Naive thymus-derived CD8-positive, alpha-beta T cell (primary cell): ENCODE measurements around the gene LYPD1. TPM values are rescaled to one million over a fixed set of nuclear protein-coding genes. Genes with fewer than 3 reads are reported as not detected.

ENCODE experiments used
- ATAC-seq, 2 donors: fragments of 150-1000 bp; cut with Tn5 transposase in 1 of 2; sonication (Bioruptor Pico), chemical (Tn5 transposase) in 1 of 2; 1 replicate in 1 of 2; 2 replicates in 1 of 2; pipeline ENCODE4 v1.10.0; 2021; ENCODE audit warnings: mild to moderate bottlenecking in 2 of 2, moderate library complexity in 2 of 2
- POLR2A ChIA-PET: fragments of 350-600 bp; sonication (Branson Sonifier 250); formaldehyde crosslinking; loops from one replicate; lab custom pipeline; 2021; ENCODE audit warnings: antibody characterized with exemption; lab: Charles Lee
- DNase-seq, 10 donors: peaks; one replicate each; pipeline versions ENCODE4 v3.0.0 to v3.0.0-alpha.2; 2020 to 2022
- H3K27ac Mint-ChIP-seq, 10 donors: one replicate each; pipeline ENCODE4 v1.8.0; 2020 to 2022; ENCODE audit warnings: mild to moderate bottlenecking in 10 of 10, mixed read lengths in 10 of 10, moderate library complexity in 4 of 10, inconsistent platforms in 1 of 10
- H3K27me3 Mint-ChIP-seq, 5 donors: one replicate each; pipeline ENCODE4 v1.8.0; 2021 to 2022; ENCODE audit warnings: mixed read lengths in 5 of 5
- H3K36me3 Mint-ChIP-seq, 3 donors: one replicate each; pipeline ENCODE4 v1.8.0; 2020 to 2022; ENCODE audit warnings: mixed read lengths in 3 of 3, mild to moderate bottlenecking in 2 of 3, inconsistent platforms in 1 of 3
- H3K4me1 Mint-ChIP-seq, 4 donors: one replicate each; pipeline ENCODE4 v1.8.0; 2021 to 2022; ENCODE audit warnings: mixed read lengths in 4 of 4
- H3K4me3 Mint-ChIP-seq, 10 donors: one replicate each; pipeline ENCODE4 v1.8.0; 2020 to 2022; ENCODE audit warnings: mild to moderate bottlenecking in 10 of 10, mixed read lengths in 10 of 10, moderate library complexity in 6 of 10, inconsistent platforms in 1 of 10
- H3K9me3 Mint-ChIP-seq, 9 donors: one replicate each; pipeline ENCODE4 v1.8.0; 2020 to 2022; ENCODE audit warnings: mixed read lengths in 9 of 9, mild to moderate bottlenecking in 3 of 9, inconsistent platforms in 1 of 9, moderate library complexity in 1 of 9
- polyA plus RNA-seq, 3 donors: library from polyadenylated mRNA; unstranded; fragments of 300-500 nt; fragmentation: Illumina TruSeq; gene quantifications; one replicate each; pipeline ENCODE4 v1.2.3, GENCODE V29; 2021
- total RNA-seq, 8 experiments: library from RNA in 2 of 8; stranded (reverse) in 2 of 8; gene quantifications; one replicate each; pipeline ENCODE4 v1.2.3 and lab custom pipeline; 2021 to 2026

Gene LYPD1
- total and polyA plus RNA-seq, 5 experiments from 2014 or later, result not detected

DNA sequence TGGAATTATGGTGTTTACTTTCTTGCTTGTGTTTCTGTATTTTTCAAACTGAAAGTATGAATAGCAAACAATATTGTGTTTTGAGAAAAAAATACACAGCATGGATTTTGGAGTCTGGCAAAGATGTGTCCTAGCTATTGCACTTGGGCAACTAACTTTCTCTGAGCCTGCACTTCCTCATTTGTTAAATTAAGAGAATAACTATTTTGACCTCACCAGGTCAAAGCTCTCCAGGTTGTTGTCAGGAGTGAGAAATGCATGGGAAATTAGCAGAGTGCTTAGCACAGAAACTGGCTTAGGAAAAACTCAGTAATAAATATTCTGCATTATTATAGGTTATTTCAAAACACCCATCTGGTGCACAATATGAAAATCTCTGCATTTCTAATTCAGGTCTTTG lies 28.2 kb downstream of the LYPD1 start:
- H3K27me3 Mint-ChIP-seq, result peaks cover 0 to 17% (median 10%) of the 10 kb centered on the region in 5 donors
- H3K36me3 Mint-ChIP-seq, result no peaks in the 10 kb centered on the region
- H3K9me3 Mint-ChIP-seq, result no peaks in the 10 kb centered on the region
- H3K4me1 Mint-ChIP-seq, result no peaks in the 10 kb centered on the region
- DNase-seq, result no peak
- ATAC-seq, result no peak
- H3K27ac Mint-ChIP-seq, result no peak overlapping the region
- POLR2A ChIA-PET, result no interaction called here
- no peak overlapping the region for H3K4me3 Mint-ChIP-seq

DNA sequence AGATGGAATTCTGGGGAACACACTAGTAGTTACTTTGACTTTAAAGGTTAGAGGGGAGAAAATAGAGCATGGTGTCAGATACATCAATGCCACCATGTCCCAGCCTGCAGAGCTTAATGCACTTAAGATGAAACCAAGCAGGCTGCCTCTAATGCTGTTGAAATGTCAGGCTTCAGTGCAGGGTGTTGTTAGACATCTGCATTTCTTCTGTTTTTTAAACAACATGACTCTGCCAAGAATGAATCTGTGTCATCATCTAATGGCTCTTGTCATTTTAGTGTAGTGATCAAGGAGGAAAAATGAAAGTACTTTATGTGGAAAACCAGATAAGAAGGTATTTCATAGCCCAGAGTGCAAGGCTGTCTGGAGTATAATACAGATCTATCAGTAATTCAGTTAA lies 29.9 kb downstream of the LYPD1 start:
- DNase-seq, result no peak
- no peaks in the 10 kb centered on the region for H3K9me3 Mint-ChIP-seq
- no peaks in the 10 kb centered on the region for H3K4me1 Mint-ChIP-seq
- H3K36me3 Mint-ChIP-seq, result no peaks in the 10 kb centered on the region
- ATAC-seq, result no peak
- no peak overlapping the region for H3K4me3 Mint-ChIP-seq
- H3K27ac Mint-ChIP-seq, result no peak overlapping the region
- POLR2A ChIA-PET, result no interaction called here
- peaks cover 0 to 20% (median 2%) of the 10 kb centered on the region in 5 donors for H3K27me3 Mint-ChIP-seq

DNA sequence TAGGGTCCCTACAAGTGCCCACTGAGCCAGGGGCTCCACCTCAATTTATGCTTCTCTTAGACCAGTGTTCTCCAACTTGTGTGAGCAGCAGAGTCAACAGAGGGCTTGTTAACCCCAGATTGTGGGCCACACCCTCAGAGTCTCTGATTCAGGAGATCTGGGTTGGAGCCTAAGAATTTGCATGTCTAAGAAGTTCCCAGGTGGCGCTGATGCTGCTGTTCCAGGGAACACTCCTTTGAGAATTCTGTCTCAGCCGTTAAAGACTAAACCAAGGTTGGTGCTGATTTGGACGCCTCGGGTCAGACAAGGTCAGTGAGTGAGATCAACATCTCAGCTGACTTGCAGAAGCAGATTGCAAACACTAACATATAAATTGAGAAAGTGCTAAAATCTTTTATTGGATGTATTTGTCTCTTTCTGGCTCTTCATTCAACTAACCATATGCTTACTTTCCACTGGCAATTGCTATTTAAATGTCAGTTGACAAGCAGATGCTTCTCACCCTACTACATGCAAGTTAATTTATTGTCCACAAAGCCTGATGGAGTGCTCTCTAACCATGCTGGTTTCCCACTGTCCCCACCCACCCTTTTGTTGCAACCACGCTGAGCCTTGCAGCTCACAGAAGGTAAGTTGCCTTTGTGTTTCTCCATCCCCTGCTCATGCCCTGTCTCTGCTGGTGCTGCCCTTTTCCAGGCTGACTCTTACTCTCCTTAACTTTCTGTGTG lies 31.5 kb downstream of the LYPD1 start:
- Mint-ChIP-seq H3K4me1 (no peaks in the 10 kb centered on the region), H3K27ac (no peak overlapping the region), H3K9me3 (peaks cover 0 to 8% (median 0%) of the 10 kb centered on the region in 9 donors), H3K27me3 (peaks cover 0 to 17% (median 7%) of the 10 kb centered on the region in 5 donors), H3K36me3 (no peaks in the 10 kb centered on the region), H3K4me3 (no peak overlapping the region)
- DNase-seq (no peak), ATAC-seq (no peak)
- POLR2A ChIA-PET, result no interaction called here

- Mint-ChIP-seq H3K27me3 (peaks cover 0 to 14% (median 8%) of the 10 kb centered on the region in 5 donors), H3K9me3 (peaks cover 0 to 13% (median 0%) of the 10 kb centered on the region in 9 donors), H3K4me3 (no peak overlapping the region), H3K36me3 (no peaks in the 10 kb centered on the region), H3K4me1 (no peaks in the 10 kb centered on the region), H3K27ac (no peak overlapping the region)
- ATAC-seq, result no peak
- POLR2A ChIA-PET, result no interaction called here
- no peak for DNase-seq
These were observed 33.7 kb downstream of the LYPD1 start for GRCh38 chr2:132636346-132636745.

DNA sequence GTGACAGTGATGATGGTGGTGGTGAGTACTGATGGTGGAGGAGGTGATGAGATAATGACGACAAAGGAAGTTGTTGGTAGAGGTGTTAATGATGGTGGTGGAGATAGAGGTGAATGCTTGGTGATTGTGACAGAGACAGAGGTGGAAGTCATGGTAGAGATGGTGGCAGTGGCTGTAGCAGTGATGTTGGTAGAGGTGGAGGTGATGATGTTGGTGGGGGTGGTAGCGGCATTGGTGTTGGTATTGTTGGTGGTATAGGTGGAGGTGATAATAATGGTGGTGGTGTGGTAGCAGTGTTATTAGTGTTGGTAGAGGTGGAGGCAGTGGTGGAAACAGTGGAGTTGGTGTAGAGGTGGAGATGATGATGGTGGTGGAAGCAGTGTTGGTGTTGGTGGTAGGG lies 36.4 kb downstream of the LYPD1 start:
- POLR2A ChIA-PET, result no interaction called here
- DNase-seq (no peak), ATAC-seq (no peak)
- H3K9me3 Mint-ChIP-seq, result peaks cover 0 to 23% (median 0%) of the 10 kb centered on the region in 9 donors
- H3K4me1 Mint-ChIP-seq, result no peaks in the 10 kb centered on the region
- no peak overlapping the region for H3K4me3 Mint-ChIP-seq
- no peaks in the 10 kb centered on the region for H3K36me3 Mint-ChIP-seq
- peaks cover 2 to 23% (median 8%) of the 10 kb centered on the region in 5 donors for H3K27me3 Mint-ChIP-seq
- no peak overlapping the region for H3K27ac Mint-ChIP-seq

- POLR2A ChIA-PET, result no interaction called here
- DNase-seq (no peak), ATAC-seq (no peak)
- Mint-ChIP-seq H3K27ac (no peak overlapping the region), H3K4me3 (no peak overlapping the region), H3K9me3 (peaks cover 0 to 23% (median 0%) of the 10 kb centered on the region in 9 donors), H3K36me3 (no peaks in the 10 kb centered on the region), H3K27me3 (peaks cover 2 to 19% (median 8%) of the 10 kb centered on the region in 5 donors), H3K4me1 (no peaks in the 10 kb centered on the region)
These were observed 37.9 kb downstream of the LYPD1 start for GRCh38 chr2:132632000-132632649.

DNA sequence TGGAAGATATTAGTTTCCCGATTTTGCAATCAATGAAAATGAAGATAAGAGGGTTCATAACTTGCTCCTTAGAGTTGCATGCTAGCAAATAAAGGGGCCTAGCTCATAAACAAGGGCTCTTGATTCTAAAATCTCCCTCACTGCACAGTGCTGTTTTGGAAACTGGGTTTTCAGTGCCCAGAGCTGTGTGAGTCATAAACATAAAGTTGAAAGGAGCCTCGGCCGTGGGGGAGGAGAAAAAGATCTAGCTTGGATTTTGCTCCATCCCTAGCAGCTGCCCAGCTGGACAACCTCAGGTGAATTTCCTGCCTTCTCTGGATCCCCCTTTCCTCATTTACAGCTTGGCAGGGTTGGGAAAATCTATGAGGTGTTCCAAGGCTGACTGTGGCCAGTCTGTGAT lies 42.5 kb downstream of the LYPD1 start:
- Mint-ChIP-seq H3K27ac (no peak overlapping the region), H3K9me3 (peaks cover 0 to 21% (median 0%) of the 10 kb centered on the region in 9 donors), H3K4me1 (no peaks in the 10 kb centered on the region), H3K27me3 (peaks cover 0 to 9% (median 2%) of the 10 kb centered on the region in 5 donors), H3K36me3 (no peaks in the 10 kb centered on the region), H3K4me3 (no peak overlapping the region)
- ATAC-seq (no peak), DNase-seq (no peak)
- POLR2A ChIA-PET, result no interaction called here

DNA sequence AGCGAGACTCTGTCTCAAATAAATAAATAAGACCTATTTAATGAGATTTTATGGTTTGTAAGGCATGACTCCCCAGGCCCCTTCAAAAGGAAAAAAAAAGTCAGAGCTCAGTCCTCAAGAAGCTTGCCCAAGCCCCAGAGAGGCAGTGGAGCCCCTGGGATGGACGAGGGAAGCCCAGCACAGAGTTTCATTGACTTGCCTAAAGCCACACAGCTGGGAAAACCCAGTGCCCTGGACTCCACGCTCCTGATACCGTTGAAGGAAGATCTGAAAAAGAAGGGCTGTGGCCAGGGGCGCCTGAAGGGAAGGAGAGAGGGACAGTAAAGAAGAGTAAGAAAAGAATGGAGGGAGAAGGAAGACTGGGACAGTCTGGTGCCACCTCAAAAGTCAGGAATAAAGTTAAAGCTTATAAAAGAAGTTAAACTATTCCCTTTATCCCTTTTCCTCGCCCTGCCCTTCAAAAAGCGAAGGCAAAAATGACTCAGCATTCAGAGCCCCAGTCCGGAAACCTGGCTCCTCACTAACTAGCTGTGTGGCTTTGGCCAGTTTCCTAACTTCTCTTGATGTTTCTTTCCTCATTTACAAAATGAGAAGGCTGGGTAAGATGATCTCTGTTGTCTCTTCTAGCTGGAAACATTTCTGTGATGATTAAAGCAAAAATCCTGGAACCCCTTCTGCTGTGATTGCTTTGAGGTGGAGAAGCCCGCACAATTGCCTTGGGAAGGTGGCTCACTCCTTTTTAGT lies 46.7 kb downstream of the LYPD1 start:
- POLR2A ChIA-PET, result interaction anchor here (0.5 kb wide), 1 partner anchor 573 kb away, joined by 4 read pairs; no protein-coding TSS in a partner anchor
- peaks cover 0 to 12% (median 0%) of the 10 kb centered on the region in 9 donors for H3K9me3 Mint-ChIP-seq
- no peaks in the 10 kb centered on the region for H3K4me1 Mint-ChIP-seq
- no peaks in the 10 kb centered on the region for H3K27me3 Mint-ChIP-seq
- DNase-seq (no peak), ATAC-seq (no peak)
- H3K27ac Mint-ChIP-seq, result no peak overlapping the region
- H3K4me3 Mint-ChIP-seq, result no peak overlapping the region
- H3K36me3 Mint-ChIP-seq, result no peaks in the 10 kb centered on the region

DNA sequence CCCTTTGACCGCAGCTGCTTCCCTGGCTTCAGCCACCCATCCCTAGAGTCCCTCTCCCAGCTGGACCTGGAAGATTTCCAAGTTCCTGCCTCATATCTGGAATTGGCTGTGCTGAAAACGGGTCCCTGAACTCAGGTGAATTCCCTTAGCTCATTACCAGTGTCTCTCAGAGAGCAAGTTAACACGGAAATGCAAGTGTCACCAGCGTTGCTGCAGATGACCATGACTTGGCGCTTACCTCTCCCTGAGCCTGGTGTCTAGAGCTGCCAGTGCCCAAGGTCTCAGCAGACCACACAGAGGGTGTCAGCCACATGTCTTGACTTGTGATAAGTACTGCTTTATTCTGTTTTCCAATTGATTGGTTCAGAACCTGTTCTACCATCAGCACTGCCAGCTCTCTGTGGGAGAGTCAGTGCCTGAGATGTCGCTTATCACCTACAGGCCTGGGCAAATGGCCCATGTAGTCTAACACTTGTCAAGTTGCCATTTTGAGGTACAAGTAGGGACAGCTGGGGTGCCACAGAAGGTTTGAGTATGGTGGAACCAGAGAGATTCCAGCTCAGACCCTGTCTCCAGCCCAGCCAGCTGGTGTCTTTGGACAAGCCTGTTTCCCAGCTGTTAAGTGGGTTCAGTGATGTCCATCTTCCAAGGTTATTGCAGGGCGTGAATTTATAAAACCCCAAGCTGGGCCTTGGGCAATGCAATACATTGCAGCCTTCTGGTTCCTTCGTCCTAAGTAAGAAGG lies 48.7 kb downstream of the LYPD1 start:
- ATAC-seq, result no peak
- POLR2A ChIA-PET, result no interaction called here
- Mint-ChIP-seq H3K27me3 (no peaks in the 10 kb centered on the region), H3K4me1 (no peaks in the 10 kb centered on the region), H3K27ac (no peak overlapping the region), H3K9me3 (peaks cover 0 to 12% (median 0%) of the 10 kb centered on the region in 9 donors), H3K36me3 (no peaks in the 10 kb centered on the region), H3K4me3 (no peak overlapping the region)
- no peak for DNase-seq

DNA sequence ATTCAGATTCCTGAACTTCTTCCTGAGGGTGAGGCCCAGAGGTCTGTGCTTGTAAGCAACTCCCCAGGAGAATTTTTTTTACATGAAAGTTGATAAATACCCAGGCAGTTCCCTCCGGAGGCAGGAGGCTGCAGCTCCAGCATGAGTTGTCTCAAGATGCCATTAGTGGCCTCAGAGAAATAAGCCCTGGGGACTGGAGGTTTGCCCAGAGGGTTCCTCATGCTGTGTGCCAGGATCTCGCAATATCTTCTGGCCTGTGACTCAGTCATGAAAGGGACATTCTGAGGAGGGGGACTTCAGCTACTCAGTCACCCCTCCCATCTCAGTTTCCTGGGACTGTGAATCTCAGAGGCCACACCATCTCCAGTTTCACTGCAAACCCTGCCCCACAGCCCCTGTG lies 49.9 kb downstream of the LYPD1 start:
- Mint-ChIP-seq H3K4me1 (no peaks in the 10 kb centered on the region), H3K4me3 (no peak overlapping the region), H3K27me3 (peaks cover 0 to 2% (median 0%) of the 10 kb centered on the region in 5 donors), H3K9me3 (peaks cover 0 to 11% (median 0%) of the 10 kb centered on the region in 9 donors), H3K36me3 (no peaks in the 10 kb centered on the region), H3K27ac (no peak overlapping the region)
- POLR2A ChIA-PET, result no interaction called here
- DNase-seq (no peak), ATAC-seq (no peak)

DNA sequence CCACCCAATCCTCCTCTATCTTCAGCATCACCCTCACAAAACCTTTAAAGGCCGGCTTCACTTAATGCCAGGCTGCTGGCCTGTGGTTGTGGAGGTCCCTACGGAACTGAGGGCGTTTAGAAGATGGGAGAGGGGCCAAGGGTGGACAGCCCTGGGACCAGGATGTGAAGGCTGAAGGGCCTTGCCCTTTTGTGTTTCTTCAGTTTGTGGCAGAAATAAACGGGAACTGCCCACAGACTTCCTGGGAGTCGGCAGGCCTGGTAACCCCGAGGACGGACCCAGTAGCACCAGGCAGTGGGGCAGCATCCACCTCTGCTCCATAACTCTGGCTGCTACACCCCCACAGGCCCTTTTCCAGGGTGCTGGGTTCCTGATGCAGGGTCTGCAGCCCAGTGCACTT lies 51.3 kb downstream of the LYPD1 start:
- Mint-ChIP-seq H3K4me3 (no peak overlapping the region), H3K27ac (no peak overlapping the region), H3K9me3 (peaks cover 0 to 3% (median 0%) of the 10 kb centered on the region in 9 donors), H3K36me3 (no peaks in the 10 kb centered on the region), H3K4me1 (no peaks in the 10 kb centered on the region), H3K27me3 (peaks cover 0 to 2% (median 0%) of the 10 kb centered on the region in 5 donors)
- no peak for ATAC-seq
- POLR2A ChIA-PET, result no interaction called here
- no peak for DNase-seq

DNA sequence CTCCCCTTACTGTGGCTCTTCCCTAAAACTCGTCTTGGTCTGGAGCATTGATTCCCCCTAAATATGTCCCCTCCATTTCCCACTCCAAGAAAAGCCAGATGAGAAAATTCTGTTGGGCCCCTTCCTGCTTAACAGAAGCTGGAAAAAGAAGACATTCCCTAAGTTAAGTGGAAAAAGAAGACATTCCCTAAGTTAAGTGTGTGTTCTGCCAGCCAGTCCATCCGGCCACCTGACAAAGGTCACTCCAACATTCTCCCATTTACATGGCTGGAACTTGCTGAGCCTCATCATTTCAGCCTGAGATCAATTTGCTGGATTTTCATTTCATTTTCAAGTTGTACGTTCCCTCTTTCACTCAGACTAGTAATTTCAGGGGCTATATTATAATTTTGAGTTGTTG lies 52.0 kb downstream of the LYPD1 start:
- Mint-ChIP-seq H3K36me3 (no peaks in the 10 kb centered on the region), H3K4me1 (no peaks in the 10 kb centered on the region), H3K4me3 (no peak overlapping the region), H3K27me3 (peaks cover 0 to 2% (median 0%) of the 10 kb centered on the region in 5 donors), H3K9me3 (peaks cover 0 to 3% (median 0%) of the 10 kb centered on the region in 9 donors), H3K27ac (no peak overlapping the region)
- POLR2A ChIA-PET, result no interaction called here
- no peak for ATAC-seq
- no peak for DNase-seq
